MM.1S (cell line): ENCODE results near the gene OR8K3.

Experiments
- DNase-seq: peaks from one replicate; pipeline ENCODE4 v3.0.0-alpha.2; 2015
- H2AFZ ChIP-seq: fragments of 300-600 bp; sonication (generic); 2 replicates; pipeline ENCODE4 v1.6.0; 2016; ENCODE audit warnings: antibody characterized with exemption, low read length
- H3F3A ChIP-seq: fragments of 300-600 bp; sonication (generic); 2 replicates; pipeline ENCODE4 v1.6.1; 2016; ENCODE audit warnings: mild to moderate bottlenecking, antibody characterized with exemption, low read length, moderate library complexity, mixed read lengths; ENCODE audit not compliant: insufficient read depth
- H3K27ac ChIP-seq: fragments of 300-600 bp; sonication (generic); 2 replicates; pipeline ENCODE4 v1.5.1; 2016; ENCODE audit warnings: mild to moderate bottlenecking, low read length
- H3K27me3 ChIP-seq: fragments of 300-600 bp; sonication (generic); replicated peaks from 2 replicates; pipeline ENCODE4 v1.6.0; 2016; ENCODE audit warnings: low read length; ENCODE audit not compliant: insufficient read depth
- H3K36me3 ChIP-seq: fragments of 300-600 bp; sonication (generic); replicated peaks from 2 replicates; pipeline ENCODE4 v1.6.1; 2016; ENCODE audit warnings: mild to moderate bottlenecking, low read length, mixed read lengths; ENCODE audit not compliant: insufficient read depth
- H3K4me1 ChIP-seq: fragments of 300-600 bp; sonication (generic); 2 replicates; pipeline ENCODE4 v1.6.1; 2016; ENCODE audit warnings: low read length, mixed read lengths
- H3K4me2 ChIP-seq: fragments of 300-600 bp; sonication (generic); 2 replicates; pipeline ENCODE4 v1.6.0; 2016; ENCODE audit warnings: low read depth, low read length
- H3K4me3 ChIP-seq: fragments of 300-600 bp; sonication (generic); 2 replicates; pipeline ENCODE4 v1.5.1; 2016; ENCODE audit warnings: low read length, mixed read lengths
- H3K79me2 ChIP-seq: fragments of 300-600 bp; sonication (generic); 2 replicates; pipeline ENCODE4 v1.6.1; 2016; ENCODE audit warnings: mixed run types, low read length, mixed read lengths
- H3K9ac ChIP-seq: fragments of 300-600 bp; sonication (generic); 2 replicates; pipeline ENCODE4 v1.6.1; 2016; ENCODE audit warnings: low read length, mixed read lengths
- H3K9me2 ChIP-seq: fragments of 300-600 bp; sonication (generic); replicated peaks from 2 replicates; pipeline ENCODE4 v1.6.1; 2016; ENCODE audit warnings: mild to moderate bottlenecking, low read length, mixed read lengths; ENCODE audit not compliant: insufficient read depth
- H3K9me3 ChIP-seq: fragments of 300-600 bp; sonication (generic); replicated peaks from 2 replicates; pipeline ENCODE4 v1.6.1; 2016; ENCODE audit warnings: mild to moderate bottlenecking, low read length, mixed read lengths; ENCODE audit not compliant: insufficient read depth
- H4K20me1 ChIP-seq: fragments of 300-600 bp; sonication (generic); 2 replicates; pipeline ENCODE4 v1.6.1; 2016; ENCODE audit warnings: mild to moderate bottlenecking, low read length, moderate library complexity, mixed read lengths; ENCODE audit not compliant: insufficient read depth
- CTCF ChIP-seq: fragments of 300-600 bp; sonication (generic); IDR thresholded peaks from 2 replicates; pipeline ENCODE4 v1.5.1; 2016; ENCODE audit warnings: antibody characterized with exemption, low read length, mixed read lengths
- EZH2 ChIP-seq: fragments of 300-600 bp; sonication (generic); optimal IDR thresholded peaks from 2 replicates; pipeline ENCODE3; 2017; ENCODE audit warnings: low read depth, mild to moderate bottlenecking, antibody characterized with exemption, low read length, mixed read lengths
- EZH2phosphoT487 ChIP-seq: fragments of 300-600 bp; sonication (generic); IDR thresholded peaks from 2 replicates; pipeline ENCODE4 v1.6.1; 2018; ENCODE audit warnings: antibody characterized with exemption, low read length

OR8K3 gene

DNA sequence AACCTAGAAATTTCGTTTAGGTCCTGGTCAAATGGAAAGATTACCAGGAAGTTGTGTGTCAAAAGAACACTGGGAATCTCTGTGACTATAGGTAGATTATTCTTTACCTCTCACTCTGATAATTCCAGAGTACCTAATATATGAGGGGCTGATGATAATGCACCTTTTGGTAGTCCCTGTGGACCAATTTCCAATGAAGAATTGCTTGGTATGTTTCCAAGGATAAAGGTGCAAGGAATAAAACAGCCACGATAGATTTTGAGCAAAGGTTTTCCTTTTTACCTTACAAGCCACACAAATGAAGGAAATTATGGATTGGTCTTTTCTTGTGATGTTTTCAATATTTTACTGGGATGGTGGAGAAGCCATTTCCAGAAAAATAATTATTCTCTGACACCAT lies 22.8 kb upstream of the OR8K3 start, which contains the start of gene OR8H1:
OR8H1 (minus strand) TSS at position 101 of the 400 bp plus-strand sequence. CDS start 1,192 bp downstream, outside the sequence.
- Histone ChIP-seq H3K9me2 (no peaks in the 10 kb centered on the region; the same call in 1 of the 2 replicates), H4K20me1 (no peaks in the 10 kb centered on the region), H3K36me3 (no peaks in the 10 kb centered on the region), H3K9me3 (no peaks in the 10 kb centered on the region), H3K27ac (no peak within 1 kb of the TSS), H3K4me2 (no peak within 1 kb of the TSS), H3K4me1 (no peaks in the 10 kb centered on the region), H2AFZ (no peak within 1 kb of the TSS), H3K27me3 (no peaks in the 10 kb centered on the region), H3K4me3 (no peak within 1 kb of the TSS), H3F3A (no peaks in the 10 kb centered on the region), H3K79me2 (no peaks in the 10 kb centered on the region), H3K9ac (no peak within 1 kb of the TSS)
- no peak for DNase-seq
- TF ChIP-seq EZH2 (no peak), CTCF (no peak), EZH2phosphoT487 (no peak)

- H3K9me3 ChIP-seq, result no peaks in the 10 kb centered on the region
- DNase-seq, result no peak
- H3K27ac ChIP-seq, result no peak overlapping the region
- H3K9me2 ChIP-seq, result no peaks in the 10 kb centered on the region
- H3K4me3 ChIP-seq, result no peak overlapping the region
- H3K9ac ChIP-seq, result no peak overlapping the region
- no peaks in the 10 kb centered on the region for H3K27me3 ChIP-seq
- H3K4me1 ChIP-seq, result no peaks in the 10 kb centered on the region
- H4K20me1 ChIP-seq, result no peaks in the 10 kb centered on the region
- no peak overlapping the region for H3K4me2 ChIP-seq
- TF ChIP-seq EZH2 (no peak), EZH2phosphoT487 (no peak), CTCF (no peak)
- no peaks in the 10 kb centered on the region for H3K36me3 ChIP-seq
- no peak overlapping the region for H2AFZ ChIP-seq
- H3K79me2 ChIP-seq, result no peaks in the 10 kb centered on the region
- H3F3A ChIP-seq, result no peaks in the 10 kb centered on the region
Observed at GRCh38 chr11:56296898-56297297, 18.0 kb upstream of the OR8K3 start.

DNA sequence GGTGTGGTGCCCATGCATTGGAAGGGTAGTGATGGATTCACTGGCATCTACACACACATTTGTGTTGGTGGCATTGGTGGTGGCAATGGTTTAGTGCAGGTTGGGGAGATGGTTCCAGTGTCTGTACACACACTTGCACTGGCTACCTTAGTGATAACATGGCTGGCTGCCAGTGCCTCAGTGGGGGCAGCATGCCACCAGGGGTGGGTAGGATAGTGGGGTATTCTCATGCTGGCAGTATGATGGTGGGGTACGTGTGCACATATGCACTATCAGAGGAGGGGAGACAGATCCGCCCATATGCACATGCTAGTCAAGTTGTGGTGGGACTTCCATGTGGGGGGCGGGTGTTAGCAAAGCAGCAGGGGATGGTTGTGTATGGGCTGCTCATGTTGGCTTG lies 7.1 kb upstream of the OR8K3 start:
- Histone ChIP-seq H3K4me1 (no peaks in the 10 kb centered on the region), H3K36me3 (no peaks in the 10 kb centered on the region), H3F3A (no peaks in the 10 kb centered on the region), H2AFZ (no peak overlapping the region), H3K9ac (no peak overlapping the region), H3K9me3 (no peaks in the 10 kb centered on the region), H4K20me1 (no peaks in the 10 kb centered on the region), H3K4me3 (no peak overlapping the region), H3K4me2 (no peak overlapping the region), H3K27ac (no peak overlapping the region), H3K27me3 (no peaks in the 10 kb centered on the region), H3K9me2 (no peaks in the 10 kb centered on the region), H3K79me2 (no peaks in the 10 kb centered on the region)
- TF ChIP-seq EZH2 (no peak), EZH2phosphoT487 (no peak), CTCF (no peak)
- no peak for DNase-seq
